Measurements from ENCODE around the gene ANKRD6.

The ANKRD6 gene

GRCh38 chr6:89410231-89410761 is 22.7 kb upstream of the ANKRD6 start:
- TF ChIP-seq FOXK2 (IDR thresholded peaks at IDR 0.05) (no peak), TARDBP (IDR thresholded peaks at IDR 0.05) (no peak), L3MBTL2 (conservative IDR thresholded peaks at IDR 0.05) (no peak), SP1 (IDR thresholded peaks at IDR 0.05) (no peak), BHLHE40 (IDR thresholded peaks at IDR 0.05; ENCODE audit: borderline replicate concordance) (no peak), CTBP1 (IDR thresholded peaks at IDR 0.05; ENCODE audit: borderline replicate concordance) (no peak), PKNOX1 (IDR thresholded peaks at IDR 0.05) (no peak), ELF4 (IDR thresholded peaks at IDR 0.05) (no peak), ZNF384 (IDR thresholded peaks at IDR 0.05) (no peak), LEF1 (IDR thresholded peaks at IDR 0.05; ENCODE audit: borderline replicate concordance) (no peak), NFRKB (IDR thresholded peaks at IDR 0.05) (no peak), FOXA1 (IDR thresholded peaks at IDR 0.05) (no peak), HDGF (IDR thresholded peaks at IDR 0.05; ENCODE audit: borderline replicate concordance) (no peak), FOXM1 (IDR thresholded peaks at IDR 0.05; ENCODE audit: borderline replicate concordance) (no peak), SUZ12 (IDR thresholded peaks at IDR 0.05) (no peak), ARNT (IDR thresholded peaks at IDR 0.05) (no peak)
- DNase-seq (ENCODE audit: extremely low spot score), result no peak
- POLR2A ChIA-PET, result interaction anchor here (1.4 kb wide), 1 partner anchor 58 kb away, joined by 3 read pairs; no protein-coding TSS in a partner anchor
- CTCF ChIA-PET, result interaction anchor here (0.6 to 2.1 kb wide), 4 partner anchors 32 to 194 kb away, joined by 3 to 8 read pairs (median 3); no protein-coding TSS in a partner anchor

GRCh38 chr6:89410788-89411144 is 22.2 kb upstream of the ANKRD6 start:
- CTCF ChIA-PET, result interaction anchor here (0.6 to 2.1 kb wide), 4 partner anchors 31 to 193 kb away, joined by 3 to 8 read pairs (median 3); no protein-coding TSS in a partner anchor
- POLR2A ChIA-PET, result interaction anchor here (1.4 to 2.4 kb wide), 2 partner anchors 11 to 59 kb away, joined by 3 to 12 read pairs; no protein-coding TSS in a partner anchor
- TF ChIP-seq NFRKB (IDR thresholded peaks at IDR 0.05) (no peak), FOXA1 (IDR thresholded peaks at IDR 0.05) (no peak), ARNT (IDR thresholded peaks at IDR 0.05) (no peak), SUZ12 (IDR thresholded peaks at IDR 0.05) (no peak), FOXK2 (IDR thresholded peaks at IDR 0.05) (no peak), SP1 (IDR thresholded peaks at IDR 0.05) (no peak), L3MBTL2 (conservative IDR thresholded peaks at IDR 0.05) (no peak), BHLHE40 (IDR thresholded peaks at IDR 0.05; ENCODE audit: borderline replicate concordance) (no peak), CTBP1 (IDR thresholded peaks at IDR 0.05; ENCODE audit: borderline replicate concordance) (no peak)
- no peak for DNase-seq (ENCODE audit: extremely low spot score)

- peak; percentile 50 for DNase-seq (ENCODE audit: extremely low spot score)
- TF ChIP-seq L3MBTL2 (conservative IDR thresholded peaks at IDR 0.05) (peak; percentile 75), PKNOX1 (IDR thresholded peaks at IDR 0.05) (peak; percentile 65), FOXK2 (IDR thresholded peaks at IDR 0.05) (no peak)
- CTCF ChIA-PET, result interaction anchor here (0.6 to 2.1 kb wide), 2 partner anchors 39 to 186 kb away, joined by 3 to 8 read pairs; no protein-coding TSS in a partner anchor
- POLR2A ChIA-PET, result interaction anchor here (1.4 to 2.4 kb wide), 3 partner anchors 11 to 60 kb away, joined by 3 to 12 read pairs (median 6); no protein-coding TSS in a partner anchor
Observed at GRCh38 chr6:89411145-89412070, 21.5 kb upstream of the ANKRD6 start.

GRCh38 chr6:89412071-89413005 is 20.6 kb upstream of the ANKRD6 start, which contains the start of gene RRAGD:
Gene RRAGD (minus strand): TSS chr6:89412273. CDS start chr6:89411993, 280 bp downstream.
- no peak for TF ChIP-seq FOXK2 (IDR thresholded peaks at IDR 0.05)
- peak; percentile 17; the same call in 1 of the 2 replicates for TF ChIP-seq FOXM1 (IDR thresholded peaks at IDR 0.05; ENCODE audit: borderline replicate concordance)
- 0 out of 2 replicates have a peak, but pooled peaks have one; percentile 31 for TF ChIP-seq TARDBP (IDR thresholded peaks at IDR 0.05)
- peak; percentile 80 for TF ChIP-seq L3MBTL2 (conservative IDR thresholded peaks at IDR 0.05)

GRCh38 chr6:89413006-89413400 is 19.9 kb upstream of the ANKRD6 start:
- no peak for DNase-seq (ENCODE audit: extremely low spot score)
- TF ChIP-seq FOXK2 (IDR thresholded peaks at IDR 0.05) (no peak), ELF4 (IDR thresholded peaks at IDR 0.05) (no peak), CTBP1 (IDR thresholded peaks at IDR 0.05; ENCODE audit: borderline replicate concordance) (no peak), ARNT (IDR thresholded peaks at IDR 0.05) (no peak), L3MBTL2 (conservative IDR thresholded peaks at IDR 0.05) (no peak)
- ChIA-PET POLR2A (interaction anchor here (1.0 to 2.4 kb wide), 3 partner anchors 9 to 41 kb away, joined by 3 to 12 read pairs (median 6); no protein-coding TSS in a partner anchor), CTCF (interaction anchor here (1.0 kb wide), 3 partner anchors 17 to 41 kb away, joined by 3 to 4 read pairs (median 3); no protein-coding TSS in a partner anchor)

More at GRCh38 chr6:89412071-89413005, 20.6 kb upstream of the ANKRD6 start, which contains the start of gene RRAGD:
- CTCF ChIA-PET, result interaction anchor here (1.0 kb wide), 3 partner anchors 18 to 41 kb away, joined by 3 to 4 read pairs (median 3); no protein-coding TSS in a partner anchor
- peak; percentile 83 for DNase-seq (ENCODE audit: extremely low spot score)
- POLR2A ChIA-PET, result interaction anchor here (1.0 to 2.4 kb wide), 3 partner anchors 10 to 40 kb away, joined by 3 to 12 read pairs (median 6); no protein-coding TSS in a partner anchor
